Stomach (tissue), 9 donors: ENCODE data around the gene ADM5. TPM values are rescaled to one million over a fixed set of nuclear protein-coding genes. Genes with fewer than 3 reads are reported as not detected.

Experiments used
- DNase-seq, 2 donors: peaks; one replicate each; pipeline versions ENCODE4 v3.0.0 to v3.0.0-alpha.2; 2013 to 2019
- H3K27ac ChIP-seq, 5 donors: fragments of 200-600 bp in 4 of 5; sonication (generic) in 4 of 5; one replicate each; pipeline ENCODE4 v1.5.1; 2013 to 2019; ENCODE audit warnings: mild to moderate bottlenecking in 1 of 5, moderate library complexity in 1 of 5
- H3K27me3 ChIP-seq, 3 donors: fragments of 200-600 bp; sonication (generic); one replicate each; pipeline ENCODE4 v1.5.1; 2017 to 2019; ENCODE audit warnings: mixed run types in 1 of 3
- H3K36me3 ChIP-seq, 4 donors: fragments of 200-600 bp; sonication (generic); 1 replicate in 3 of 4; 2 replicates in 1 of 4; pipeline ENCODE4 v1.5.1; 2016 to 2019
- H3K4me1 ChIP-seq, 4 donors: fragments of 200-600 bp; sonication (generic); one replicate each; pipeline ENCODE4 v1.5.1; 2016 to 2019
- H3K4me3 ChIP-seq, 4 donors: fragments of 200-600 bp; sonication (generic) in 3 of 4; one replicate each; pipeline ENCODE4 v1.5.1; 2016 to 2019; ENCODE audit warnings: mild to moderate bottlenecking in 1 of 4
- H3K9me3 ChIP-seq, 4 donors: fragments of 200-600 bp; sonication (generic); one replicate each; pipeline ENCODE4 v1.5.1; 2016 to 2019
- EP300 ChIP-seq: sonication (generic); formaldehyde crosslinking; IDR thresholded peaks from one replicate; pipeline ENCODE4 v1.6.1; 2017; ENCODE audit warnings: antibody characterized with exemption
- POLR2A ChIP-seq, 4 donors: fragments of 450-650 bp; IDR thresholded peaks; one replicate each; pipeline ENCODE4 v1.6.1; 2016; ENCODE audit warnings: antibody characterized with exemption in 4 of 4, control low read depth in 2 of 4, mild to moderate bottlenecking in 1 of 4, moderate library complexity in 1 of 4
- POLR2AphosphoS5 ChIP-seq, 3 donors: sonication (generic); formaldehyde crosslinking; IDR thresholded peaks; one replicate each; pipeline ENCODE4 v1.6.1; 2016; ENCODE audit warnings: antibody characterized with exemption in 3 of 3
- WGBS, 5 donors: extraction: QIAGEN DNeasy Blood & Tissue Kit in 3 of 5; methylation state at CpG; one replicate each; pipeline versions ENCODE4 v1.1.5 to v1.1.7; 2013 to 2018; 5-methylcytosine and 5-hydroxymethylcytosine counted together
- intact Hi-C: fragments of 100-400 bp; cut with DNase I; formaldehyde crosslinking; loops from one replicate; pipeline ENCODE4 v1.15.1; 2023; ENCODE audit warnings: low total_unique reads
- polyA plus RNA-seq, 3 donors: library from polyadenylated mRNA; stranded (reverse); fragments of 200-250 nt; gene quantifications; one replicate each; pipeline ENCODE4 v1.2.3, GENCODE V29; 2013
- total RNA-seq, 5 donors: library from RNA; depleted of rRNA; stranded (reverse); fragments of >200 nt; gene quantifications; one replicate each; pipeline versions ENCODE4 v1.1.0 to v1.2.3, GENCODE V29; 2014 to 2016
- TF ChIP-seq, protein P1 (sequence below), 7 experiments: fragments of 450-650 bp in 4 of 7; fragments of 200-600 bp in 3 of 7; sonication (generic) in 3 of 7; IDR thresholded peaks; one replicate each; pipeline ENCODE4 v1.5.1; 2016 to 2019; ENCODE audit warnings: antibody characterized with exemption in 7 of 7, control low read depth in 2 of 7, mild to moderate bottlenecking in 1 of 7
- donor health status: healthy with polysubstance abuse.
- donor health status: Bipolar disorder and iron deficiency.
- donor health status: healthy.

Gene ADM5
- total and polyA plus RNA-seq, 8 donors = 0.61 to 2.5 (median 1.1) TPM; not detected in 3

DNA sequence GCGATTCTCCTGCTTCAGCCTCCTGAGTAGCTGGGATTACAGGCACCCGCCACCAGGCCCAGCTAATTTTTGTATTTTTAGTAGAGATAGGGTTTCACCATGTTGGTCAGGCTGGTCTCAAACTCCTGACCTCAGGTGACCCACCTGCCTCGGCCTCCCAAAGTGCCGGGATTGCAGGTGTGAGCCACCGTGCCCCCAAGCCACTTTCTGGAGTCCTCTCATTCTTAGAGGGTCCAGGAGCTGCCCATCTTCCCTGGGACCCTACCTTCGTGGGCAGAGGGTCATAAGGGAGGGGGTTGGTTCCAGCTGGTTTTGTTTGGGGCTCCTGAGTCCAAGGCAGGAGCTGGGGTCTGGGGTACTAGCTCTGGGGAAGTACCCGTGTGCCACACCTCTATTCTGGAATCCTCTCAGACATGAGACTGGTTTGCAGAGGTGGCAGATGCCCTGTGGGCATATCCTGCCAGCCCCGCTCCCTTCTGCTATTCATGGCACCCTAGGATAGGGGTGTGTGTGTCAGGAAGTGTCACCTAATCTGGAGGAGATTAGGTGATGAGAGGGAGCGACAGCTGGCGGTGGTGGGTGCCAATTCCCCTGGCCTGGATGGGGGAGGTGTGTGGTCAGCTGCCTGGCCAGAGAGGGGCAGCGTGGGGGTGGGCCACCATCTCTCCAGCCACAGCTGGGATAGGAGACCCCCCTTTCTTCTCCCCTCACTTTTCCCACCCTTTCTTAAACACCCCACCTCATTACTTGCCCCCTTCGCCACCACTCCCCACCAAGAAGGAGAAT lies 10.2 kb upstream of the ADM5 start:
- no peaks in the 10 kb centered on the region for H3K9me3 ChIP-seq
- peaks cover 27 to 44% (median 34%) of the 10 kb centered on the region in 4 donors for H3K36me3 ChIP-seq
- intact Hi-C loops = no loop called here
- peaks cover 39 to 57% (median 49%) of the 10 kb centered on the region in 4 donors for H3K4me1 ChIP-seq
- peak overlapping the region in 1 of 4 donors; percentile 95 for H3K4me3 ChIP-seq
- no peaks in the 10 kb centered on the region for H3K27me3 ChIP-seq
- no peak for DNase-seq
- peak overlapping the region in 3 of 5 donors; percentile 90 to 95 (median 95) for H3K27ac ChIP-seq
- TF ChIP-seq, protein P1, sequence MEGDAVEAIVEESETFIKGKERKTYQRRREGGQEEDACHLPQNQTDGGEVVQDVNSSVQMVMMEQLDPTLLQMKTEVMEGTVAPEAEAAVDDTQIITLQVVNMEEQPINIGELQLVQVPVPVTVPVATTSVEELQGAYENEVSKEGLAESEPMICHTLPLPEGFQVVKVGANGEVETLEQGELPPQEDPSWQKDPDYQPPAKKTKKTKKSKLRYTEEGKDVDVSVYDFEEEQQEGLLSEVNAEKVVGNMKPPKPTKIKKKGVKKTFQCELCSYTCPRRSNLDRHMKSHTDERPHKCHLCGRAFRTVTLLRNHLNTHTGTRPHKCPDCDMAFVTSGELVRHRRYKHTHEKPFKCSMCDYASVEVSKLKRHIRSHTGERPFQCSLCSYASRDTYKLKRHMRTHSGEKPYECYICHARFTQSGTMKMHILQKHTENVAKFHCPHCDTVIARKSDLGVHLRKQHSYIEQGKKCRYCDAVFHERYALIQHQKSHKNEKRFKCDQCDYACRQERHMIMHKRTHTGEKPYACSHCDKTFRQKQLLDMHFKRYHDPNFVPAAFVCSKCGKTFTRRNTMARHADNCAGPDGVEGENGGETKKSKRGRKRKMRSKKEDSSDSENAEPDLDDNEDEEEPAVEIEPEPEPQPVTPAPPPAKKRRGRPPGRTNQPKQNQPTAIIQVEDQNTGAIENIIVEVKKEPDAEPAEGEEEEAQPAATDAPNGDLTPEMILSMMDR (IDR thresholded peaks at IDR 0.05) = no peak
- TF ChIP-seq POLR2AphosphoS5 (IDR thresholded peaks at IDR 0.05) (no peak), POLR2A (IDR thresholded peaks at IDR 0.05) (no peak), EP300 (no peak)
- 45 to 59% (median 48%) methylated on average over 12 of the region's 12 CpGs for WGBS, 5 donors

- Histone ChIP-seq H3K4me1 (peaks cover 39 to 55% (median 49%) of the 10 kb centered on the region in 4 donors), H3K4me3 (peak overlapping the region in 2 of 4 donors; percentile 22 to 95), H3K9me3 (no peaks in the 10 kb centered on the region), H3K36me3 (peaks cover 34 to 51% (median 41%) of the 10 kb centered on the region in 4 donors), H3K27ac (peak overlapping the region in 3 of 5 donors; percentile 53 to 95 (median 90)), H3K27me3 (no peaks in the 10 kb centered on the region)
- intact Hi-C loops = no loop called here
- 51 to 60% (median 55%) methylated on average over 10 of the region's 10 CpGs for WGBS, 5 donors
- DNase-seq = peak in 1 of 2 donors; percentile 43
- TF ChIP-seq, protein P1 (IDR thresholded peaks at IDR 0.05) = no peak
- no peak for TF ChIP-seq POLR2A (IDR thresholded peaks at IDR 0.05)
- no peak for TF ChIP-seq EP300
- no peak for TF ChIP-seq POLR2AphosphoS5 (IDR thresholded peaks at IDR 0.05)
Measured at GRCh38 chr19:49679771-49680413, 9.5 kb upstream of the ADM5 start.

DNA sequence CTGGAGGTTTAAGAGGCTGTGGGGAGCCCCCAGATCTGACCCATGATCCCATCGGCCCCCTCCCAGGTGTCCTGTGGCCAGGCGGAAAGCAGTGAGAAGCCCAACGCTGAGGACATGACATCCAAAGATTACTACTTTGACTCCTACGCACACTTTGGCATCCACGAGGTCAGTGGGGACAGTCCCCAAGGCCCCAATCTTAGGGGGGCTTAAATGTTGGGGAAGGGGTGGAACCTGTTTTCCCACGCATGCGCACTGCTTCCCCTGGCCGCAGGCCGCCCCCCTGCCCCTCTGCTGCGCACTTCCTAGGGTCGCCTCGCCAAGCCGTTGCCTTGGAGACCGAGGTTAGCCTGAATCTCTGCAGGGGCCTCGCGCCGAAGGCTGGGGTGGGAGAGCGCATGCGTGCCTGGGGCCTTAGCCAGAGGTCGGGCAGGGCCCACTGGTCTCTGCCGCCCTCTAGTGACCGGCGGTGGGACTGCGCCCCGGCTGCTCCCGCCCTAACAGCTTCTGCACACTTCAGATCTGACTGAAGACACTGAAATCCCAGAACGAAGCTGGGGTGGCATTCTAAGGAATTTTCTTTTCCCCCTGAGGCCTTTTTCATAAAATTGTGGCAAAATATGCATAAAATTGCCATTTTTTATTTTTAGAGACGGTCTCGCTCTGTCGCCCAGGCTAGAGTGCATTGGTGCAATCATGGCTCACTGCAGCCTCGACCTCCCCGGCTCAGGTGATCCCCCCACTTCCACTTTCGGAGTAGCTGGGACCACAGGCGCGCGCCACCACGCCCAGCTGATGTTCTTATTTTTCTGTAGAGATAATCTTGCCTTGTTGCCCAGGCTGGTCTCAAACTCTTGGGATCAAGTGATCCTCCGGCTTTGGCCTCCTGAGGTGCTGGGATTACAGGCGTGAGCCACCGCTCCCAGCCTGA lies 8.7 kb upstream of the ADM5 start:
- peak overlapping the region; percentile 8 to 95 (median 23) for H3K4me3 ChIP-seq

More for the DNA sequence above, 8.7 kb upstream of the ADM5 start:
- 32 to 42% (median 36%) methylated on average over 32 to 40 of the region's 40 CpGs for WGBS, 5 donors
- intact Hi-C loops = no loop called here
- Histone ChIP-seq H3K36me3 (peaks cover 42 to 59% (median 49%) of the 10 kb centered on the region in 4 donors), H3K4me1 (peaks cover 39 to 47% (median 45%) of the 10 kb centered on the region in 4 donors), H3K27me3 (no peaks in the 10 kb centered on the region), H3K27ac (peak overlapping the region; percentile 28 to 95 (median 71)), H3K9me3 (no peaks in the 10 kb centered on the region)
- DNase-seq = peak; percentile 93 to 98
- peak in 2 of 3 donors; percentile 27 to 83 for TF ChIP-seq POLR2AphosphoS5 (IDR thresholded peaks at IDR 0.05)
- no peak for TF ChIP-seq EP300
- TF ChIP-seq, protein P1 (IDR thresholded peaks at IDR 0.05) = peak in 5 of 7 experiments; percentile 87 to 100 (median 100)
- no peak for TF ChIP-seq POLR2A (IDR thresholded peaks at IDR 0.05)
